ENCODE data around the gene GHRHR.

DNA sequence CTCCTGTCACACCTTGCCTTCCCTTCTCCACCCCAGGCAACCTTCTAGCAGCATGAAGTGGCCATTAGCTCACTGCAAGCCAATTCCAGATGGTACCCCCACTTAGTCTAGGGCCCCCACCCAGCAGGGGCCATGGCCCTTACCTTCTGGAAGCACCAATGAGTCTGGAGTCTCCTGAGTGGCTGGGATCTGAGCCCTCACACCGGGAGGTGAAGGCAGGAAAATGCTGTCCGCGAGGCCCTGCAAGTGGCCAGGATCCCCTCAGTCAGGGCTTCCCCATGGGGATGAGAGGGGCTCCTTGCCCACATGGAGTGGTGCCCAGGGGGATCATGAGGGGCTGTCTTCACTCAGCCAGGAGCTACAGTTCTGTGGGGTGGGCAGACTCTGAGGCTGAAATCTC is 47.5 kb upstream of the GHRHR start:
- TF ChIP-seq CTCF (IDR thresholded peaks at IDR 0.05) (no peak), POLR2A (IDR thresholded peaks at IDR 0.05) (no peak)
